ENCODE measurements around the gene DMD.
A peak's percentile ranks its signal among the peaks of the same experiment; 100 is the strongest.

DNA sequence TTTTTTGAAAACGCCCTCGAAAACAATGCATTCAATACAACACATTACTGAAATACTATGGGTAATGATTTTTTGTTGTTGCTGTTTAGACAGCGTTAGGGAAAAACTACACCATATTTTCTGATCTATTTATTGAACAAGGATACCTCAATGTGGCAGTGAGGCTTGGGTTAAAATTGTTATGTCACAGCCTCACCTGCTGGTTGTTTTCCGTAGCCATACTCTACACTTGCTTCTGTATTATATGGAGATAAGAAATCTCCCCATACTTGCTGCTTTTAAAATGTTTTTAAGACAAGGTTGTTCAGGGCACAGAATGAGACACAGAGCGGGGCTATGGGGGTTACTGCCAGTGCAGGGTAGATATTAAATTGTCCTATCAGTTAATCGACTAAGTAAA, 1917.9 kb downstream of the DMD start:
- TF ChIP-seq, protein P1, sequence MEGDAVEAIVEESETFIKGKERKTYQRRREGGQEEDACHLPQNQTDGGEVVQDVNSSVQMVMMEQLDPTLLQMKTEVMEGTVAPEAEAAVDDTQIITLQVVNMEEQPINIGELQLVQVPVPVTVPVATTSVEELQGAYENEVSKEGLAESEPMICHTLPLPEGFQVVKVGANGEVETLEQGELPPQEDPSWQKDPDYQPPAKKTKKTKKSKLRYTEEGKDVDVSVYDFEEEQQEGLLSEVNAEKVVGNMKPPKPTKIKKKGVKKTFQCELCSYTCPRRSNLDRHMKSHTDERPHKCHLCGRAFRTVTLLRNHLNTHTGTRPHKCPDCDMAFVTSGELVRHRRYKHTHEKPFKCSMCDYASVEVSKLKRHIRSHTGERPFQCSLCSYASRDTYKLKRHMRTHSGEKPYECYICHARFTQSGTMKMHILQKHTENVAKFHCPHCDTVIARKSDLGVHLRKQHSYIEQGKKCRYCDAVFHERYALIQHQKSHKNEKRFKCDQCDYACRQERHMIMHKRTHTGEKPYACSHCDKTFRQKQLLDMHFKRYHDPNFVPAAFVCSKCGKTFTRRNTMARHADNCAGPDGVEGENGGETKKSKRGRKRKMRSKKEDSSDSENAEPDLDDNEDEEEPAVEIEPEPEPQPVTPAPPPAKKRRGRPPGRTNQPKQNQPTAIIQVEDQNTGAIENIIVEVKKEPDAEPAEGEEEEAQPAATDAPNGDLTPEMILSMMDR (IDR thresholded peaks at IDR 0.05; ENCODE audit: low read depth, low read length), result peak; percentile 24
- no peak for TF ChIP-seq EZH2phosphoT487 (IDR thresholded peaks at IDR 0.05; ENCODE audit: low read depth)

Measured in OCI-LY3 (cell line).